ENCODE measurements around the gene CHST13.
"Not testable (repeated sequence)": the region's sequence is repeated elsewhere in the genome, so short reads cannot be mapped to it uniquely, and the experiment has no call there.

Gene CHST13

GRCh38 chr3:126527006-126527405, 3.1 kb downstream of the CHST13 start:
- DNase-seq (ENCODE audit: low read depth) = no peak

GRCh38 chr3:126527455-126528211, 3.7 kb downstream of the CHST13 start:
- DNase-seq (ENCODE audit: low read depth) = no peak

GRCh38 chr3:126528419-126528799, 4.5 kb downstream of the CHST13 start:
- no peak for DNase-seq (ENCODE audit: low read depth)

DNA sequence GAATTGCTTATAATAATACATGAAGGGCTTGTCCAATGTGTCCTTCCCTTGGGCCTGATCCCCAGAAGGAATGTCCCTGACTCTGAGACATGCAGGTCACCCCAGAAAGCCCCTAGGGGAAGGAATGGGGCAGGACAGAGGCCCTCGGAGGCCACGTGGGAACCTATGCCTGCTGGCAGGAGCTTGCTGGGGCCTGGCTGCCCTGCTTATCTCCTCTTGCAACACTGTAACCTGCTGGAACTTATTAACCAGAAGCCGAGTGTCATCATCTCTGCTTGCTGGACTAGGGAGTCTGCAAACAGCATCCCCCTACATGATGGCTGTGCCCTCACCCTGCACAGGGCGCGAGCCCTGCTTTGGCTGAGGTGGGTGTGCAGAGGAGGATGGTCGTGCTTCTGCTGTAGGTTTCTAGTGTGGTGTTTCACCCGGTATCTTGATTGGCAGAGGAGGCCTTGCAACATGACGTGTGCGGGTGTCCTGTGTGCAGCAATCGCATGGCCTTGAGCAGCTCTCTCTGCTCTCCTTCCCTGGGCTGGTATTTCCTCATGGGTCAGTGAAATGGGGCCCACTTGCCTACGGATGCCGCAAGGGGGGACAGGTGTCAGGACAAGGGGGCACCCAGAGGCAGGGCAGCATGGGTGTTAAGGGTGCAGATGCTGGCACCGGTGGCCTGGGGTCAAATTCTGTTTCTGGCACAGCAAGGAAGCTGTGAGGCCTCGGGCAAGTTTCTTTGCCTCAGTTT, 5.0 kb downstream of the CHST13 start:
- DNase-seq (ENCODE audit: low read depth) = no peak

DNA sequence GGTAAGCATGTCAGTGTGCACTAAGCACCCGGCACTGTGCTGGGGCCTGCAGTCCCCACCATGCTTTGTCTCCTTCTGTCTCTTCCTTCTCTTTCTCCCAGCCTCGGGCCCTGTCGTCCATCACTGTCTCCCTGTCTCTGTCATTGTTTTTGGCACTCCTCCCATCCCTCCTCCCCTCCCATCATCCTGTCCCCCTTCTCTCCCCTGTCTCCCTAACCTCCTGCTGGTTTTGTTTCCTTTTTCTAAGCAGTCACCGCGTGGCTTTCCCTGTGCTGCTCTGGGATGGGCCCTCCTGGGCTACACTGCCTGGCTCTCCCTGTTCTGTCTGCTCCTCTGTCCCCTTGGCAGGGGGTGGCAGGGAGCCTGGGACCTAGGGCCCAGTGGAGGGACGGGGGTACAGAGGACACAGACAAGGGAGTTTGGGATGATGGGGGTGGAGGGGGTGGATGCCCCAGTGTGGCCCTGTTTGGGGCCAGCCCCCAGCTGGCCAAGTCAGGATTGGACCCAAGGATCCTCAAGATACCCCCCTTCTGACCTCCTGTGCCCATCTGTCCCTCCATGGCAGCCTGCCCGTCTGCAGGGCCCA, 5.7 kb downstream of the CHST13 start:
- no peak for DNase-seq (ENCODE audit: low read depth)

DNA sequence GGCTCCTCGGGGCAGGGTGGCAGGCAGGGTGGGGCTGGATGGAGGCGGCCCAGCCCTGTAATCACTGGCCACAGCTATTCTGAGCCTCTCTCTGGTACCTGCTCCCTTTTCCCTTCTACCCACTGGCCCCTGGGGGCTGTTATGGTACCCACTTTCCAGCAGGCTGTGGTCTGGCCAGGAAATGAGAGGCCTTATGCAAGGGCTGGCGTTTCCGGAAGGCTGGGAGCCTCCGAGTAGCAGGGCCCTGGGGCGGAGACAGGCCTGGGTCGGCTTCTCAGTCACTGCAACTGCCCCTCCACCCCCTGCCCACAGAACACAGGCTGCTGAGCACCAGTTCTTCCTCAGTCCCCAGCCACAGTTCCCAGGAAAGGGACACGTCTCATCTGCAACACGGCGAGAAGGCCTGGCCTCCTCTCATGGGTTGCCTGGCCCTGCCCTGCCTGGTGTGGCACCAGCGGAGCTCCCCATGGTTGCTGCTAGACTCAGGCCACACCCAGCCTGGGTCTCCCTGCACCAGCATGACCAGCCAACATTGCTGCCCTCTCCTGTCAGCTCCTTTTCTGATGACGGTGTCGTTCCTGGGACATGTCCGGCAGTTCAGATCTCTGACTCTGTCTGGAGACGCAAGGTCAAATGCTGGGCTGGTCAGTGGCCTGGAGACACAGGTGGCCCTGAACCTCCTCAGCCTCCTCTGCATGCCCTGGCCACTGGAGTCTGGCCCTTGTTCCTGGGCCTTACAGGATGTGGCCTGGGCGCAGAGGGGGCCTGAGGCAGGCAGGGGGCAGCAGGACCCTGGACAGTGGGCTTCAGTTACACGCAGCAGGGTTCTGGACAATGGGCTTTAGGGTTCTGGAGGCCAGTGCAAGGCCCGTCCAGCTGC, 6.5 kb downstream of the CHST13 start:
- DNase-seq (ENCODE audit: low read depth) = no peak

GRCh38 chr3:126531051-126531330, 7.0 kb downstream of the CHST13 start:
- no peak for DNase-seq (ENCODE audit: low read depth)

GRCh38 chr3:126533506-126533905, 9.6 kb downstream of the CHST13 start:
- DNase-seq (ENCODE audit: low read depth) = no peak

GRCh38 chr3:126534716-126535115, 10.8 kb downstream of the CHST13 start:
- not testable (repeated sequence) for DNase-seq (ENCODE audit: low read depth)

- DNase-seq (ENCODE audit: low read depth) = no peak
These were observed 11.7 kb downstream of the CHST13 start for GRCh38 chr3:126535636-126536035.

DNA sequence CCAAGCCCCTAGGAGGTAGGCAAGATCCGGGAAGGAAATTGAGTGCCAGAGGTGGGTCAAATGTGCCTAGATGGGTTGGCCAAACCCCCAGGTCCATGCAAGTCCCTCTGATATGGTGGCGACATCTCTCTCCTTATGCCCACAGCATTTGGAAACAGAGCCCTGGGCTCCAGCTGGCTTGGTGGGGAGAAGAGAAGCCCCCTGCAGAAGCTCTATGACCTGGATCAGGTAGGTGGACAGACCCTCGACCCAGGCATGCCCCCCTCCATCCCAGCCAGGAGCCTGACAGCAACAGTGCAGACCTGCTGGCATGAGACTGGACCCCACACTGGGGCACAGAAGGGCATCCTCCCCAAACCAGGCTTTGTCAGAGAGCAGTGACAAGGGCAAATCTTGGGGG, 12.2 kb downstream of the CHST13 start:
- DNase-seq (ENCODE audit: low read depth) = no peak

- DNase-seq (ENCODE audit: low read depth) = no peak
These were observed 13.3 kb downstream of the CHST13 start for GRCh38 chr3:126537116-126537729.

GRCh38 chr3:126537730-126538281, 13.9 kb downstream of the CHST13 start:
- no peak for DNase-seq (ENCODE audit: low read depth)

- DNase-seq (ENCODE audit: low read depth) = no peak
These were observed 14.4 kb downstream of the CHST13 start for GRCh38 chr3:126538316-126538715.

DNA sequence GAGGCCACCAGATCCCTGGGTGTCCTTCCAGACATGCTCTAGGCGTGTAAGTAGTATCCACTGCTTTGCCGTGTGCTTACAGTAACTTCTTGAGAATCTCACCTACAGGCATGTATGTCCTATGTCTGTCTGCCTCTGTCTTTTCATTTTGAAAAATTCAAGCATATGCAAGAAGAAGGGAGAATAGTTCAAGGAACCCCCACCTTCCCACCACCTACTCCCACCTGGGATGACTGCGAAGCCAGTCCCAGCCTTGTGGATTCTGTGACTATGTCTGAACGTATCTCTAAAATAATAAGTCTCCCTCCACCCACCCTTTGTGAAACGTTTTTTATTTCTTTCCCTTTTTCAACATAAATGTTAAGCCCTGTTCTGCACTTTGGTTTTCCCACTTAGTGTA, 15.0 kb downstream of the CHST13 start:
- DNase-seq (ENCODE audit: low read depth) = no peak

- DNase-seq (ENCODE audit: low read depth) = no peak
These were observed 15.7 kb downstream of the CHST13 start for GRCh38 chr3:126539558-126540250.

- no peak for DNase-seq (ENCODE audit: low read depth)
These were observed 16.4 kb downstream of the CHST13 start for GRCh38 chr3:126540342-126540849.

DNA sequence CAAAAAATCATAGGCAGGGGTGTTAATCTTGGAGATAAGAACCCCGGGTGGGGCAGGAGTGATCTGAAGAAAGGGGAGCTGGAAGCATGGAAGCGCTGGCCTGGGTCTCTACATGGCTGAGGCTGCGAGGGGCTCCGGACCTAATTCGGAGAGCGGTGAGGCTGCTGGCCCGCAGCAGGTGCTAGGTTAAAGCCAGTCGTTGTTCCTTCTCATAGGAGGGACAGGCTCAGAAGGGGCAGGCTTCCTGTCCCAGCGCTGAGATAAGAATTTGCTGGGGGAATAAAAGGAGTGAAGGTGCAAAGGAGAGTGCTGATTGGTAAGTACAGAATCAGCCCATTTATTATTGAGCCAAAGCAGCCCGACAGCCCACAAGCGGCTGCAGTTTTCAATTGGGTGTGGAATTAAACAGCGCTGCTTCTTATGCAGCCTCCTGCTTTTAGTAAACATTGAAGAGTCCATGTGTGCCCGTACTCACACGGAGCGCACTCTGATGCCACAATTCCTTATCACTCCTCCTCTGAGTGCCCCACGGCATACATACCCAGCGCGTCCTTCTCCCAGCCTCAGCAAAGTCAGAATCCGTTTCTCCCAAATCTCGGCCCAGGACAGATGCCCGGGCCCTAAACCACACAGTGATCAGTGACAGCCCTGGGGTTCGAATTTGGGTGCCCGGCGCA, 17.1 kb downstream of the CHST13 start:
- DNase-seq (ENCODE audit: low read depth) = no peak

- no peak for DNase-seq (ENCODE audit: low read depth)
These were observed 17.8 kb downstream of the CHST13 start for GRCh38 chr3:126541628-126542339.
